GM12875 (cell line): ENCODE measurements around the gene SUGCT.
"Not testable (repeated sequence)": the region's sequence is repeated elsewhere in the genome, so short reads cannot be mapped to it uniquely, and the experiment has no call there.

ENCODE experiments used
- H3K4me3 ChIP-seq: one replicate; pipeline ENCODE4 v1.5.1; 2011; ENCODE audit warnings: low read depth, low read length, control low read depth
- TF ChIP-seq, protein P1 (sequence below): IDR thresholded peaks from 2 replicates; pipeline ENCODE4 v1.5.1; 2011; ENCODE audit warnings: low read depth, mild to moderate bottlenecking, control low read depth, inconsistent platforms, low read length, moderate library complexity, borderline replicate concordance; ENCODE audit not compliant: insufficient read depth

The SUGCT gene

DNA sequence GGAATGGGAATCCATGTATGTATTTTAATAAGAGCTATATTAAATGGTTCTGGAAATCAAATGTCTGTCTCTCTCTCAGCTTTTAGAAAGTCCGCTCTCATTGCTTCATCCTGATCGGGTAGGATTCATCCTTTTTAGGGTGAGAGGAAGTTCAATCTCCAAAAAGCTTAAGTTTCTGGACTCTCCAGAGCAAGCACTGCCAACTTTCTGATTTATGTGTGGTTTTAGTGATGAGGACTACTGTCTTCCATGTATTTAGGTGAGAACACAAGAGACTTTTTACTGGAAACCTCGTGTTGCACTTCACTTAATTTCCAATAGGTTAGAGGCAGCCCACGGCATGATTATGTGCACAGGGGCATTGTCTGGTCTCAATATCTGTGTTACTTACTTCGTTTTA, 267.9 kb downstream of the SUGCT start:
- TF ChIP-seq, protein P1, sequence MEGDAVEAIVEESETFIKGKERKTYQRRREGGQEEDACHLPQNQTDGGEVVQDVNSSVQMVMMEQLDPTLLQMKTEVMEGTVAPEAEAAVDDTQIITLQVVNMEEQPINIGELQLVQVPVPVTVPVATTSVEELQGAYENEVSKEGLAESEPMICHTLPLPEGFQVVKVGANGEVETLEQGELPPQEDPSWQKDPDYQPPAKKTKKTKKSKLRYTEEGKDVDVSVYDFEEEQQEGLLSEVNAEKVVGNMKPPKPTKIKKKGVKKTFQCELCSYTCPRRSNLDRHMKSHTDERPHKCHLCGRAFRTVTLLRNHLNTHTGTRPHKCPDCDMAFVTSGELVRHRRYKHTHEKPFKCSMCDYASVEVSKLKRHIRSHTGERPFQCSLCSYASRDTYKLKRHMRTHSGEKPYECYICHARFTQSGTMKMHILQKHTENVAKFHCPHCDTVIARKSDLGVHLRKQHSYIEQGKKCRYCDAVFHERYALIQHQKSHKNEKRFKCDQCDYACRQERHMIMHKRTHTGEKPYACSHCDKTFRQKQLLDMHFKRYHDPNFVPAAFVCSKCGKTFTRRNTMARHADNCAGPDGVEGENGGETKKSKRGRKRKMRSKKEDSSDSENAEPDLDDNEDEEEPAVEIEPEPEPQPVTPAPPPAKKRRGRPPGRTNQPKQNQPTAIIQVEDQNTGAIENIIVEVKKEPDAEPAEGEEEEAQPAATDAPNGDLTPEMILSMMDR: no peak
- no peak overlapping the region for H3K4me3 ChIP-seq

DNA sequence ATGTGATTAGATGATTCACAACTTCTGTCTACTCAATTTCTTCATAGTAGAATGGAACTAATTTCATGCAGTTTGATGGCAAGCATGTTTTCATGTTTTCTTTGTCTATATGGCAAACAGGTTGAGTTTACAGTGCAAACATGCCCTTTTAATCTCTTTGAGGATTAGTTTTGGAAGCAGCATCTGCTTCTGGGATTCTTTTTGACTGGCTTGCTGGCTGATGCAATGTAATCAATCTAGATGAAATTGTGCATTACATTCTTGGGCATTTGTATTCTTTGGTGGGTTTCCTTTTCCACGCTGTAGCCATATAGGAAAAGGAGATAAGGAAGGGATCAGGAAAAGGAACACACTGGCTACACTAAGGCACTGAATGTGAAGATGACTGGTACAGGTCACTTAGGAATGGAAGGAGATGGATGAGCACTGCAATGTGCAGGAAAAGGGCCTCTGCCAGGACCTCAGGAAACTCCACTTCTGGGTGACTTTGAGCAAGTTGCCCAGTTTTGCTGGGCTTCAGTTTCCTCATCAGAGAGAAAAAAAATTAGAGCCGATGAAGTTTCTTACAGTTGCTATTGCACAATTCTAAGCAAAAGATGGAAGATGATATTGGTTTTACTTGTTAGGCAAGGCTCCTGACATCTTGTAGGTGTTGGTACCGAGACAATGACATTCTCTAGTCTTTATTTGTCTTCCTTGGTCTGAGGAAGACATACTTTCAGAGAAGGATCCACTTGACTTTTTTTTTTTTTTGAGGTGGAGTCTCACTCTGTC, 269.1 kb downstream of the SUGCT start:
- no peak overlapping the region for H3K4me3 ChIP-seq
- TF ChIP-seq, protein P1: no peak

DNA sequence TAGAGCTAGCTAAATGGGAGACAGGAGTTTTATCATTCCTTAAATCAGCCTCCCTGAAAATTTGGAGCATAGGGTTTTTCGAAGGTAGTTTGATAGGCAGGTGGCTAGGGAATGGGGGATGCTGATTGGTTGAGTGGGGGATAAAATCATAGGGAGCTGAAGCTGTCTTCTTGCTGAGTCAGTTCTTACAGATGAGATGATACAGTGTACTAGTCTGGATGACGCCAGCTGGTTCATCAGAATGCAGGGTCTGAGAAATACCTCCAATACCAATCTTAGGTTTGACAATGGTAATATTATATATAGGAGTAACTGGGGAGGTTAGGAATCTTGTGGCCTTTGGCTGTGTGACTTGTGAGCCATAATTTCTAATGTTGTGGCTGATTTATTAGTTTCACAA, 271.2 kb downstream of the SUGCT start:
- H3K4me3 ChIP-seq: no peak overlapping the region
- TF ChIP-seq, protein P1: no peak

DNA sequence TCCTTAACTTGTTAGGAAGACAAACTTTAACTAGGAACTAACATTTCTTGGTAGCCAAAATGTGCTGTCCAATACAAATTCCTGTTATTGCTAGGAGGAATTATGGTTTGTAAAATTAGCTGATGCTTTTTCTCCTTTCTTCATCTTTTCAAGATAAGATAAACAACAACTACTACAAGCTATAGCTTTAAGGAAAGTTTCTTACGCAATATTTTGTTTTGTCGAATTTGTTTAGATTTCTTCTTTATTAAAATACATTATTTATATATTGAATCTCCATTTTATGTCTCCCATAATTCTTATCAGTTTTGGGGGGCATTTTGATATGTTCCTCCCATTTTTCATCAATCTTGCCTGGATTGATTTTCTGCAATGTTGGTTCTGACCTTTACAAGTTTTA, 277.5 kb downstream of the SUGCT start:
- TF ChIP-seq, protein P1: no peak
- H3K4me3 ChIP-seq: no peak overlapping the region

DNA sequence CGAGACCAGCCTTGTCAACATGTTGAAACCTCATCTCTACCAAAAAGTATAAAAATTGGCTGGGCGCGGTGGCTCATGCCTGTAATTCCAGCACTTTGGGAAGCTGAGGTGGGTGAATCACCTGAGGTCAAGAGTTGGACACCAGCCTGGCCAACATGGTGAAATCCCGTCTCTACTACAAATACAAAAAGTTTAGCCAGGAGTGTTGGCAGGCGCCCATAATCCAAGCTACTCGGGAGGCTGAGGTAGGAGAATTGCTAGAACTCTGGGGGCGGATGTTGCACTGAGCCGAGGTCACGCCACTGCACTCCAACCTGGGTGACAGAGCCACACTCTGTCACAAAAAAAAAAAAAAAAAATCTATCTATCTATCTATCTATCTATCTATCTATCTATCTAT, 279.9 kb downstream of the SUGCT start:
- not testable (repeated sequence) for H3K4me3 ChIP-seq

DNA sequence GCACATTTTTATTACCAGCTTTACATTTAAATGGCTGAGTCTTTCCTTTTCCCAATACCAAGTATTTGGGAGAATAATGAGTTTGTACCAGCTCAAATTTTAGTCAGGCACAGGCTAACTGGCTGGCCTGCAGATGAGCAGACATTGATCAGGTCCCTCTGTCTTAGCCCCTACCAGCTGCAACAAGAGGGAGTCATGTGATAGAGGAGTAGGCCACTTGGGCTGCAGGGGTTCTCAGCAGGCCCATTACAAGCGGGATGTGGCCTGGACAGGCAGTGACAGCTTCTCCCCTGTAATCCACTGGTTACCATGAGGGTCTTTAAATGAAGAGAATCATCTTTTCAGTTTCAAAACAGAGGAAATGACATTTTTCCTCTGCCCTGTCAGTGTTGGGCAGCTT, 283.6 kb downstream of the SUGCT start:
- no peak overlapping the region for H3K4me3 ChIP-seq
- TF ChIP-seq, protein P1: no peak

DNA sequence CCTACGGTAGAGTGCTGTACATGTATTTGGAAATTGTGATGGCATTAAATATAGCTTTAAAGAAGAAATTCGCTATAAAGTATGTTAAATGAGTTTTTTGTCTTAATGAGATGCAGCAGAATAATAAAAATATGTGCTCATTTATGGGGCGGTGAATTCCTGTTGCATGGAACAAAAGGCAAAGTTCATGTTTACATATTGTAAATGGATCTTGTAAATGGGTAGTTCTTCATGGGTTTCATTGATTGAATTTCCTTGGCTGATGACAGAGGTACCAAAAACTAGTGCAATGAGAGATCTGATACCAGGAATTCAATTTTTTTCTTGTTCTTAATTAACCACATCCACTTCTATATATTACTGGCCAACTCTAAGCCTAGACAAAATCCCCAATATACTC, 284.2 kb downstream of the SUGCT start:
- TF ChIP-seq, protein P1: no peak
- H3K4me3 ChIP-seq: no peak overlapping the region
